ENCODE data around the gene RNF224.

RNF224 gene

DNA sequence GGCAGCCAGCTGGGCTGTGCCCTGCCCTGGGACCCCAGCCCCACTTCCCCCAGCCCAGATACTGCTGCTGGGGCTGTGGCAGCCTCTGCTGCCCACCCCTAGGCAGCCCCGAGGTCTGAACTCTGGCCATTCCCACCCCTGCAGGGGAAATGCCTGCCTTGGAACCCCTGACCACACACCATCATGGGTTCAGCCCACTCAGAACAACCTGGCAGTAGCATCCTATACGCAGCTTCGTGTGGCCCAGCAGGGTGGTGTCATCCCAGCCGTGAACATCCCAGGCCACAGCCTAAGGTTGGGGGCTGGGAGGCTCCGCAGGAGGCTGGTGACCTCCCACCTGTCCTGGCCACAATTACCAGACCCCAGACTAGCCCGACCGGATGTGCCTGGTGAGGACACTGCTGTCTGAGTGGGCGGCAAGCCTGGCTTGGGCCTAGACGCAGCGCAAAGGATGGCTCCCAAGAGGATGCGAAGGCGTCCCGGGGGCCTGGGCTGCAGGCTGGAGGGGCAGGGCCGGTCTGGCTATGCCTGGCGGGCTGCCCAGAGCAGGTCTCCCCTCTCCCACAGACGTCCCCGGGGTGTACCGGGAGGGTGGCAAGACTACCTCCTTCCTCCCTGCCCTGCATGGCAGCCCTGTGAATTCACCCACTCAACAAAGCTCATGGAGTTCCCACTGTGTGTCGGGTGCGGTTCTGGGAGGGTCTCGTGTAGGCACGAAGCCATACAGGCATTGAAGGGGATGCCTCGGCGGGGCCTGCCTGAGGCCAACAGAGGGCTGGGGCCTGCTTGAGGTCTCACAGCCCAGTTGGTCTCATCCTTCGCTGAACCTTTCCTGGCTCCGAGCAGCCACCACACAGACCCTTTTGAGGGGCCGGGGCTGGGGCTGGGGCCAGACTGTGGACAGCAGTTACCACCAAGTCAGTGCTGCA, 1.9 kb downstream of the RNF224 start:
- no peak overlapping the region for H3K4me3 ChIP-seq (ENCODE audit: low read length)
- no peaks in the 10 kb centered on the region for H3K36me3 ChIP-seq (ENCODE audit: control insufficient read depth, insufficient read depth, low read length)
- H3K27ac ChIP-seq (ENCODE audit: low read length): no peak overlapping the region
- H3K4me1 ChIP-seq (ENCODE audit: control insufficient read depth, insufficient read depth, low read length): peaks cover 2% of the 10 kb centered on the region; the same call in 1 of the 2 replicates
- H3K9me3 ChIP-seq (ENCODE audit: control insufficient read depth, insufficient read depth, low read length): no peaks in the 10 kb centered on the region
- no peaks in the 10 kb centered on the region for H3K27me3 ChIP-seq (ENCODE audit: control insufficient read depth, insufficient read depth, low read length)
- WGBS (ENCODE audit: insufficient coverage, insufficient read length): no CpG with 5 or more reads among the region's 27 CpGs
- DNase-seq (ENCODE audit: low read depth, low spot score): no peak

DNA sequence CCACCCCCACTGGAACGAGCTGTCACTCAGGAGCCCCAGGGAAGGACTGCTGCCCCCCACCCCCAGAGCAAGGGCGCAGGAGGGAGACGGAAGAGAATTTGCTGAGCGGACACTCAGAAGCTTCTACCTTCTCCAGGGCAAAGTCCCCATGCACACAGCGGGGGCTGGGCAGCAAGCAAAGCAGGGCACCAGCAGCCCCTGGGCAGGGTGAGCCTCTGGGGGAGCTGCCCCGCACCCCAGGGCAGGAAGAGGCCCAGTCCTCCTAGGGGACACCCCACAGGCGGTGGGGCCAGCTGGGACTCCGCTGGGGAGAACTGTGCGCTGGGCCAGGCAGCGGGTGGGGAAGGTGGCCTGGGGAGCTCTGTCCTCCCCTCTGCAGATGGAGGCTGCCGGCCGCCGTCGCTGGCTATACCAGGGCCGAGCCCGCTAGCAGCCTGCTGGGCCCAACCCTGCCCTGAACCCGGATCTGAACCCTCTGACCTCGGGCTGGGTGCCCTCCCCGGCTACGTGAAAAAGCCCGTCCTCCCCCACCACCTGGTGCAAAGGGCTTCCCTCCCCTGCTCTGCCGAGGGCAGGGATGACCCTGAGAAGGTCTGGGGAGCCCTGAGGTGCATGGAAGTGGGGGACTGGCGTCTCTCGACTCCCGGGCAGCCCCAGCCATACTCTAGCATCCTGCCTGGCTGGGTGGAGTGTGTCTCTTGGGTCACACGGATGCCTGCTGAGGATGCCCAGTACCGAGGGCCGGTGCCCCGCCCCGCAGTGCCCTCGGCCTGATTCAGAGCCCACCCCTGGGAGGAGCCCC, 2.8 kb downstream of the RNF224 start:
- Histone ChIP-seq H3K27me3 (ENCODE audit: control insufficient read depth, insufficient read depth, low read length) (no peaks in the 10 kb centered on the region), H3K27ac (ENCODE audit: low read length) (no peak overlapping the region)
- WGBS (ENCODE audit: insufficient coverage, insufficient read length): no CpG with 5 or more reads among the region's 31 CpGs

DNA sequence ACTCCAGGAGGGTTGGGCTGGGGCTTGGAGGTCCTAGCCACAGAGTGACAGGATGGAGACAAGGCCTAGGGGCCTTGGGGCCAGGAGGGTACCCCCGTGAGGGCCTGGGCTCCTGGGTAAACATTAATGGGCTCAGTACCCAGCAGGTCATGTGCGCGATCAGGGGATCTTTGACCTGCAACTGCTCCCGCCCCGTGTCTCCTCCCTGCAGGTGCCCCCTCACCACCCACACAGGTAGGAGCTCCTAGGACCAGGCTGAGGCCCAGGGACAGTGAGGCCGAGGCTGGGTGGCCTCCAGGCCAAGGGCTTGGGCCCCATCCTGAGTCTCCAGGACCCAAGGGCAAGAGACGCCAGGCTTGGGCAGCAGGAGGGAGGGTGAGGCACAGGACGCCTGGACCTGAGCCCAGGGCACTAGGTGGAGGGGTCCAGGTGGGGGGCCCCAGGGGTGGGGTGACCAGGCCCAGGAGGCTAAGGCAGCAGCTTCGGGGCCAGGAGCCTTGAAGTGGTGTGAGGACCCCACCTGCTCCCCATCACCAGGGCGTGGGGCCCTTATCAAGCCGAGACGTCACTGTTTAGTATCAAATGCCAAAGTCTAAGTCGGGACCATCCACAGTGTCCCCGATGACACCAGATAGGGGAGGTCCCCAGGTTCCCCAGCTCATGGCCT, 3.5 kb downstream of the RNF224 start, which contains the start of gene SLC34A3:
Gene SLC34A3 (plus strand): TSS at position 197 of the 667 bp plus-strand sequence. CDS start 802 bp downstream, outside the sequence.
- Histone ChIP-seq H3K36me3 (ENCODE audit: control insufficient read depth, insufficient read depth, low read length) (no peaks in the 10 kb centered on the region), H3K27ac (ENCODE audit: low read length) (no peak within 1 kb of the TSS), H3K4me1 (ENCODE audit: control insufficient read depth, insufficient read depth, low read length) (peaks cover 2% of the 10 kb centered on the region; the same call in 1 of the 2 replicates), H3K9me3 (ENCODE audit: control insufficient read depth, insufficient read depth, low read length) (no peaks in the 10 kb centered on the region), H3K4me3 (ENCODE audit: low read length) (no peak within 1 kb of the TSS), H3K27me3 (ENCODE audit: control insufficient read depth, insufficient read depth, low read length) (no peaks in the 10 kb centered on the region)
- no CpG with 5 or more reads among the region's 14 CpGs for WGBS (ENCODE audit: insufficient coverage, insufficient read length)
- DNase-seq (ENCODE audit: low read depth, low spot score): no peak

More for the DNA sequence above, 2.8 kb downstream of the RNF224 start:
- DNase-seq (ENCODE audit: low read depth, low spot score): no peak
- peaks cover 2% of the 10 kb centered on the region; the same call in 1 of the 2 replicates for H3K4me1 ChIP-seq (ENCODE audit: control insufficient read depth, insufficient read depth, low read length)
- H3K9me3 ChIP-seq (ENCODE audit: control insufficient read depth, insufficient read depth, low read length): no peaks in the 10 kb centered on the region
- no peak overlapping the region for H3K4me3 ChIP-seq (ENCODE audit: low read length)
- H3K36me3 ChIP-seq (ENCODE audit: control insufficient read depth, insufficient read depth, low read length): no peaks in the 10 kb centered on the region

DNA sequence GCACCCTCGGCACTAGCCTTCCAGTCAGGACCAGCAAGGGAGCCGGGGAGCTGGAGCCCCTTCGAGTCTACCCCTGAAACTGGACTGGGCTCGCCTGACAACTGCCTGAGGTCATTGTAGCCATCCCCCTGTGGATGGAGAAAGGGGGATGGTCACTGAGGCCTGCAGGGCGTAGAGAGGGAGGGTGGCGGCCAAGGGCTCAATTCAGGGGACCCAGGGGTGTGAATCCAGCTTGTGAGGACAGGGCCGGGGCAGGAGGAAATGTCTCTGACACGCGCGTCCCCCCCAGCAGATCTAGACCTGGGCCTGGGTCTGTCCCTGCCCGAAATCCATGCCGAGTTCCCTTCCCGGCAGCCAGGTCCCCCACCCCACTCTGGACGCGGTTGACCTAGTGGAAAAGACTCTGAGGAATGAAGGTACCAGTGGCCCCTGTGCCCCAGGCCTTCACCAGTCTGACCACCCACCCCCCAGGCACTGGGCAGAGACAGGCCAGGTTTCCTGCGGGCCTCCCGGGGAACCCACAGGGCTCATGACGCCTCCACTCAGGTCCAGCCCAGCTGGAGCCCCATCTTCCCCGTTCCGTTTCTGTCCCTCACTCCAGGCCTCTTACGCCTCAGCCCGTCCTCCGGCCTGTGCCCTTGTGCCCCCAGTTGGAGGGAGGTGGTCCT, 4.2 kb downstream of the RNF224 start:
- no CpG with 5 or more reads among the region's 23 CpGs for WGBS (ENCODE audit: insufficient coverage, insufficient read length)
- Histone ChIP-seq H3K27me3 (ENCODE audit: control insufficient read depth, insufficient read depth, low read length) (no peaks in the 10 kb centered on the region), H3K4me1 (ENCODE audit: control insufficient read depth, insufficient read depth, low read length) (peaks cover 4% of the 10 kb centered on the region), H3K4me3 (ENCODE audit: low read length) (no peak overlapping the region), H3K27ac (ENCODE audit: low read length) (no peak overlapping the region), H3K9me3 (ENCODE audit: control insufficient read depth, insufficient read depth, low read length) (no peaks in the 10 kb centered on the region), H3K36me3 (ENCODE audit: control insufficient read depth, insufficient read depth, low read length) (no peaks in the 10 kb centered on the region)
- no peak for DNase-seq (ENCODE audit: low read depth, low spot score)

DNA sequence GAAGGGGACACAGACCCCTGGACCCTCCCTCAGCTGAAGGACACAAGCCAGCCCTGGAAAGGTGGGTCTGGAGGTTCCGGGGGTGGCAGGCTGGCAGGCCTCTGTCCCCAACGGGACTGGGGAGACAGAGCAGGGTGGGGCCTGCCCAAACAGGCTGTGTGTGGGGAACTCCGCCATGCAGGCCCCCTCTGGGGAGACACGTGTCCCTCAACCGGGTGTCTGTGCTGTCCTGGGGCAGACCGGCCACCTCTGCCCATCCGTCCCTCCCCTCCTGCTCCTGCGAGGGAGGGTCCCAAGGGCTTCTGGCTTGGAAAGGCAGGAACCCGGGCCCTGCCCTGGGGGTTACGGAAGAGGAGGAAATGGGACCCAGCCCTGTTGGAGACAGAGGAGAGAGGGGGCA, 4.8 kb downstream of the RNF224 start:
- peaks cover 9% of the 10 kb centered on the region for H3K4me1 ChIP-seq (ENCODE audit: control insufficient read depth, insufficient read depth, low read length)
- WGBS (ENCODE audit: insufficient coverage, insufficient read length): no CpG with 5 or more reads among the region's 10 CpGs
- no peak overlapping the region for H3K4me3 ChIP-seq (ENCODE audit: low read length)
- H3K27ac ChIP-seq (ENCODE audit: low read length): no peak overlapping the region
- no peaks in the 10 kb centered on the region for H3K36me3 ChIP-seq (ENCODE audit: control insufficient read depth, insufficient read depth, low read length)
- DNase-seq (ENCODE audit: low read depth, low spot score): no peak
- no peaks in the 10 kb centered on the region for H3K9me3 ChIP-seq (ENCODE audit: control insufficient read depth, insufficient read depth, low read length)
- H3K27me3 ChIP-seq (ENCODE audit: control insufficient read depth, insufficient read depth, low read length): no peaks in the 10 kb centered on the region

DNA sequence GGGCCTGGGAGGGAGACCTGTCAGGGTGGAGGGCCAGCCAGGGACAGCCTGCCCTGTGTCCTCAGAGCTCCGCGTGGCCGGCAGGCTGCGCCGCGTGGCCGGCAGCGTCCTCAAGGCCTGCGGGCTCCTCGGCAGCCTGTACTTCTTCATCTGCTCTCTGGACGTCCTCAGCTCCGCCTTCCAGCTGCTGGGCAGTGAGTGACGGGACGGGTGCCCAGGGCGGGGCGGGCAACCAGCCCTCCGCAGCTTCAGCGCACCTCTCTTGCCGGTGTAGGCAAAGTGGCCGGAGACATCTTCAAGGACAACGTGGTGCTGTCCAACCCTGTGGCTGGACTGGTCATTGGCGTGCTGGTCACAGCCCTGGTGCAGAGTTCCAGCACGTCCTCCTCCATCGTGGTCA, 5.2 kb downstream of the RNF224 start:
- Histone ChIP-seq H3K4me3 (ENCODE audit: low read length) (no peak overlapping the region), H3K4me1 (ENCODE audit: control insufficient read depth, insufficient read depth, low read length) (peaks cover 9% of the 10 kb centered on the region), H3K27ac (ENCODE audit: low read length) (no peak overlapping the region), H3K9me3 (ENCODE audit: control insufficient read depth, insufficient read depth, low read length) (no peaks in the 10 kb centered on the region), H3K36me3 (ENCODE audit: control insufficient read depth, insufficient read depth, low read length) (no peaks in the 10 kb centered on the region), H3K27me3 (ENCODE audit: control insufficient read depth, insufficient read depth, low read length) (no peaks in the 10 kb centered on the region)
- DNase-seq (ENCODE audit: low read depth, low spot score): no peak
- WGBS (ENCODE audit: insufficient coverage, insufficient read length): no CpG with 5 or more reads among the region's 24 CpGs

DNA sequence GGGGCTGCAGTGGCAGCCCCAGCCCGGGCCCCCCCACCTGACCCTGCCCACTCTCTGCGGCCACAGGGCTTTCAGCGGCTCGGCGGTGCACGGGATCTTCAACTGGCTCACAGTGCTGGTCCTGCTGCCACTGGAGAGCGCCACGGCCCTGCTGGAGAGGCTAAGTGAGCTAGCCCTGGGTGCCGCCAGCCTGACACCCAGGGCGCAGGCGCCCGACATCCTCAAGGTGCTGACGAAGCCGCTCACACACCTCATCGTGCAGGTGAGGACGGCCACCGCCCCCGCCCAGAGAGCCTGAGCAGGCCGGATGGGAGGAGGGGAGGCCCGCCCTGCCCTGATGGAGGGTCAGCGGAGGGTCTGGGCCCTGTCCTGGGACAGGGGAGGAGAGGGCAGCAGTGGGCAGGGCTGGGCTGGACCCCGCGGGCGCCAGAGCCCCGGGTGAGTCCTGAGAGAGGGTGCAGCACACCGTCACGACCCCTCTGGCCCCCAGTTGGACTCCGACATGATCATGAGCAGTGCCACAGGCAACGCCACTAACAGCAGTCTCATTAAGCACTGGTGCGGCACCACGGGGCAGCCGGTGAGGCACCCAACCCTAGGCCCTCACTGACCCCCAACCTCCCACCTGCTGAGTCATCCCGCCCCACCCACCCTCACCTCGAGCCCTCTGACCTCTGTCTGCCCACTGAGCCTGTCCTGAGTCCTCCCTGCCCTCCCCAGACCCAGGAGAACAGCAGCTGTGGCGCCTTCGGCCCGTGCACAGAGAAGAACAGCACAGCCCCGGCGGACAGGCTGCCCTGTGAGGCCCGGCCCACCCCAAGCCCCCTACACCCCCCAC, 6.1 kb downstream of the RNF224 start:
- Histone ChIP-seq H3K36me3 (ENCODE audit: control insufficient read depth, insufficient read depth, low read length) (no peaks in the 10 kb centered on the region), H3K4me3 (ENCODE audit: low read length) (no peak overlapping the region), H3K27ac (ENCODE audit: low read length) (no peak overlapping the region), H3K9me3 (ENCODE audit: control insufficient read depth, insufficient read depth, low read length) (no peaks in the 10 kb centered on the region), H3K27me3 (ENCODE audit: control insufficient read depth, insufficient read depth, low read length) (no peaks in the 10 kb centered on the region), H3K4me1 (ENCODE audit: control insufficient read depth, insufficient read depth, low read length) (peaks cover 7% of the 10 kb centered on the region)
- DNase-seq (ENCODE audit: low read depth, low spot score): no peak
- no CpG with 5 or more reads among the region's 40 CpGs for WGBS (ENCODE audit: insufficient coverage, insufficient read length)

DNA sequence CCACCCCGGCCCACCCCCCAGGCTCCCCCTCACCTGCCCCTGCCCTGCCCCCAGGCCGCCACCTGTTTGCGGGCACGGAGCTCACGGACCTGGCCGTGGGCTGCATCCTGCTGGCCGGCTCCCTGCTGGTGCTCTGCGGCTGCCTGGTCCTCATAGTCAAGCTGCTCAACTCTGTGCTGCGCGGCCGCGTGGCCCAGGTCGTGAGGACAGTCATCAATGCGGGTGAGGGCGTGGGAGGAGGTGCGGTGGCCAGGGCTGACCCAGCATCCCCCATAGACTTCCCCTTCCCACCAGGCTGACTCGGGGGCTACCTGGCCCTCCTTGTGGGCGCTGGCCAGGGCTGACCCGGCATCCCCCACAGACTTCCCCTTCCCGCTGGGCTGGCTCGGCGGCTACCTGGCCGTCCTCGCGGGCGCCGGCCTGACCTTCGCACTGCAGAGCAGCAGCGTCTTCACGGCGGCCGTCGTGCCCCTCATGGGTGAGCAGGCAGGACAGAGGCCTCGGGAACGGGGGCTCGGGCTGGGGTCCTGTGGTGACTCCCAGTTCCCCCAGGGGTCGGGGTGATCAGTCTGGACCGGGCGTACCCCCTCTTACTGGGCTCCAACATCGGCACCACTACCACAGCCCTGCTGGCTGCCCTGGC, 6.9 kb downstream of the RNF224 start:
- Histone ChIP-seq H3K27me3 (ENCODE audit: control insufficient read depth, insufficient read depth, low read length) (no peaks in the 10 kb centered on the region), H3K27ac (ENCODE audit: low read length) (no peak overlapping the region), H3K9me3 (ENCODE audit: control insufficient read depth, insufficient read depth, low read length) (no peaks in the 10 kb centered on the region), H3K4me3 (ENCODE audit: low read length) (no peak overlapping the region), H3K4me1 (ENCODE audit: control insufficient read depth, insufficient read depth, low read length) (peaks cover 7% of the 10 kb centered on the region), H3K36me3 (ENCODE audit: control insufficient read depth, insufficient read depth, low read length) (no peaks in the 10 kb centered on the region)
- no peak for DNase-seq (ENCODE audit: low read depth, low spot score)
- whole genome bisulfite sequencing (ENCODE audit: insufficient coverage, insufficient read length): no CpG with 5 or more reads among the region's 40 CpGs

DNA sequence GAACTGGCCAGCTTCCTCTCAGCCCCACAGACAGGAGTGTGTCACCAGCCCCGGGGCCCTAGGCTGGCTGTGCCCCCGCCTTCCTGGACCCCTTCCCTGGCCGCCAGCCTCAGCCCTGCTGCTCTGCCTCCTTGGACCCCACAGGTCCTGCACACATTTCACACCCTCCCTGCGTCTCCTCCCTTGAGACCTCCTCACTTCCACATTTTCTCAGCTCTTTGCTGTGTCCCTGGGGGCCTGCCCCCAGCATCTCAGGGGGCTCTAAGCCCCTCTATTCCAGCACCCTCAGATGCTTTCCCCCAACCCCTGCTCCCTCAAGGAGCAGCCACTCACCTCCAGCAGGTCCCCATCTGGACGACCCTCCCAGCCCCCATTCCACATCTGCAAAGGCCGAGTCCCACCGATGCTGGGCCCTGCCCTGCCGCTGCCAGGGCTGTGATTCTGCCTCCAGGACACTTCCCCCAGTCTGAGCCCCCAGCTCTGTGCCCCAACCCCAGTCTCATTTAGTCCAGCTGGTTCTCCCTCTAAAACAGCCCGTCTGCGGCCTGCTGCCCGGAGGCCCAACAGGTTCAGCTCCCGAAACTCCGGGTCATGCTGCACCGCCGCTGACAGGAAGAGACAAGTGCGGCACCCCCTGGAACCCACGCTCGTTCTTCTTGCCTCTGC, 7.6 kb downstream of the RNF224 start:
- WGBS (ENCODE audit: insufficient coverage, insufficient read length): no CpG with 5 or more reads among the region's 18 CpGs
- H3K27ac ChIP-seq (ENCODE audit: low read length): no peak overlapping the region
- peaks cover 7% of the 10 kb centered on the region for H3K4me1 ChIP-seq (ENCODE audit: control insufficient read depth, insufficient read depth, low read length)

More for the DNA sequence above, 7.6 kb downstream of the RNF224 start:
- Histone ChIP-seq H3K9me3 (ENCODE audit: control insufficient read depth, insufficient read depth, low read length) (no peaks in the 10 kb centered on the region), H3K27me3 (ENCODE audit: control insufficient read depth, insufficient read depth, low read length) (no peaks in the 10 kb centered on the region), H3K36me3 (ENCODE audit: control insufficient read depth, insufficient read depth, low read length) (no peaks in the 10 kb centered on the region), H3K4me3 (ENCODE audit: low read length) (no peak overlapping the region)
- no peak for DNase-seq (ENCODE audit: low read depth, low spot score)

Measured in iPS DF 6.9 (cell line).